IPS-NIHi11 (cell line): ENCODE data around the gene C20orf141.

Experiments used
- DNase-seq: peaks from one replicate; pipeline ENCODE4 v3.0.0; 2012; ENCODE audit warnings: mixed read lengths, low spot score

C20orf141 gene

GRCh38 chr20:2849529-2849928, 34.7 kb downstream of the C20orf141 start:
- DNase-seq: no peak

GRCh38 chr20:2851086-2851485, 36.3 kb downstream of the C20orf141 start:
- DNase-seq: no peak

- no peak for DNase-seq
Measured at GRCh38 chr20:2858591-2858990, 43.8 kb downstream of the C20orf141 start.

- DNase-seq: no peak
Measured at GRCh38 chr20:2859330-2860121, 44.7 kb downstream of the C20orf141 start.

- no peak for DNase-seq
Measured at GRCh38 chr20:2864626-2865025, 49.8 kb downstream of the C20orf141 start.

- DNase-seq: no peak
Measured at GRCh38 chr20:2865101-2865500, 50.3 kb downstream of the C20orf141 start.
